ENCODE data around the gene KCNQ1. TPM values are rescaled to one million over a fixed set of nuclear protein-coding genes. Genes with fewer than 3 reads are reported as not detected.
A peak's percentile ranks its signal among the peaks of the same experiment; 100 is the strongest.

Gene KCNQ1
- total and polyA plus RNA-seq, 2 experiments from 2014 or later = 0.45 to 0.87 TPM

DNA sequence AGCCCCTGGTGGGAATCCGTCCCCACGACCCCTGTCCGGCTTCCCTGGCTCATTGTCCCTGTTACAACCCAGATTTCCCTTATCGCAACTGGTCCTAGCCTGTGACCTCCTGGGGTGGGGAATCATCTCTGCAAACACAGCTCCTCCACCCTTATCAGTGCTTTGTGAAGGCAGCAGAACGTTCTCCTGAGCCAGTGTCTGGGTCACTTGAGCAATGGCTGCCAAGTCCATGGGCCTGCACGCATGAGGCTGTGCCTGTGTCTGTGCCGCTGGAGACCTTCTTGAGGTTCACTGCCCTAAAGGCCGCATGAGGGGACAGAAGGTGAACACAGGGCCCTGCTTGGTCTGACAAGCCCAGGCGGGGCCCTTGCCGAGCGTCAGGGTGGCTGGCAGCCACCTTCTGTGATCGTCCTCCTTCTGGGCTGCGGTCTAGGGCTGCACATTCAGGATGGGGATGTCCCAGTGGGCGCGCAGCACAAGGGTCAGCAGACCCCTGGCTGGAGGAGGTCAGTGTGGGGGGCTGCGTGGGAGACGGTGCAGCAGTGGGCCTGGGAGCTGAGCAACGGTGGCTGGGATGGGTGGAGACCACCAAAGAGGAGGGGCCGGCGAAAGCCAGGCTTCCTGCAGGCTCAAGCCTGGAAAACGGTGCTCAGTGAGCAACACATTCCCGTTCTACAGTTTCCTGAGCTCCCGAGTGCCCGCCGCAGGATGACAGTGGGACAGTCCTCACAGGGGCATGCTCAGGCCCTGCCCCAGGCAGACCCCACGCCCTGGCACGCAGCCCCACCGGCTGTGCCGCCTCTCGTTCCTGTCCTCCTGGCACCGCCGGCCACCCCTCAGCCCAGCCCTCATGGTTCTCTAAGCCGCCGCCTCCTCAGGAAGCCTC is 366.6 kb downstream of the KCNQ1 start:
- Histone ChIP-seq H3K36me3 (ENCODE audit: insufficient read depth) (no peaks in the 10 kb centered on the region), H3K79me2 (replicated peaks; ENCODE audit: insufficient read depth) (no peaks in the 10 kb centered on the region), H4K20me1 (replicated peaks; ENCODE audit: insufficient read depth) (no peaks in the 10 kb centered on the region), H3K27ac (ENCODE audit: low read depth) (no peak overlapping the region), H2AFZ (peak overlapping the region; percentile 43; the same call in 1 of the 2 replicates), H3K4me3 (no peak overlapping the region), H3K9me2 (ENCODE audit: insufficient read depth) (0 out of 2 replicates have a peak, but pooled peaks cover 6% of the 10 kb centered on the region), H3F3A (replicated peaks; ENCODE audit: low read depth) (no peaks in the 10 kb centered on the region), H3K4me1 (ENCODE audit: insufficient read depth) (no peaks in the 10 kb centered on the region; the same call in 1 of the 2 replicates), H3K27me3 (ENCODE audit: insufficient read depth) (peaks cover 22% of the 10 kb centered on the region), H3K4me2 (no peak overlapping the region)
- H3K9me3 Mint-ChIP-seq = peaks cover 13% of the 10 kb centered on the region
- ATAC-seq (peak; percentile 23; the same call in 2 of the 3 replicates), DNase-seq (ENCODE audit: low spot score) (no peak)
- no peak overlapping the region for H3K27ac Mint-ChIP-seq
- H3K4me3 Mint-ChIP-seq = no peak overlapping the region
- peaks cover 13% of the 10 kb centered on the region for H3K4me1 Mint-ChIP-seq
- peaks cover 54% of the 10 kb centered on the region for H3K27me3 Mint-ChIP-seq (ENCODE audit: insufficient read depth, low read depth, poor library complexity)
- peaks cover 5% of the 10 kb centered on the region; the same call in 1 of the 3 replicates for H3K36me3 Mint-ChIP-seq (ENCODE audit: low read depth)
- TF ChIP-seq STAT1 (IDR thresholded peaks at IDR 0.05; ENCODE audit: unreplicated experiment) = no peak
- no peak for TF ChIP-seq ZNF462 (CRISPR knock-in tag; IDR thresholded peaks at IDR 0.05)
- TF ChIP-seq ETS1 (IDR thresholded peaks at IDR 0.05) = no peak
- TF ChIP-seq EZH2phosphoT487 (IDR thresholded peaks at IDR 0.05; ENCODE audit: unreplicated experiment) = no peak
- no peak for TF ChIP-seq EZH2 (IDR thresholded peaks at IDR 0.05; ENCODE audit: low read depth, unreplicated experiment)
- TF ChIP-seq NANOG (IDR thresholded peaks at IDR 0.05; ENCODE audit: borderline replicate concordance) = no peak
- TF ChIP-seq, protein P1, sequence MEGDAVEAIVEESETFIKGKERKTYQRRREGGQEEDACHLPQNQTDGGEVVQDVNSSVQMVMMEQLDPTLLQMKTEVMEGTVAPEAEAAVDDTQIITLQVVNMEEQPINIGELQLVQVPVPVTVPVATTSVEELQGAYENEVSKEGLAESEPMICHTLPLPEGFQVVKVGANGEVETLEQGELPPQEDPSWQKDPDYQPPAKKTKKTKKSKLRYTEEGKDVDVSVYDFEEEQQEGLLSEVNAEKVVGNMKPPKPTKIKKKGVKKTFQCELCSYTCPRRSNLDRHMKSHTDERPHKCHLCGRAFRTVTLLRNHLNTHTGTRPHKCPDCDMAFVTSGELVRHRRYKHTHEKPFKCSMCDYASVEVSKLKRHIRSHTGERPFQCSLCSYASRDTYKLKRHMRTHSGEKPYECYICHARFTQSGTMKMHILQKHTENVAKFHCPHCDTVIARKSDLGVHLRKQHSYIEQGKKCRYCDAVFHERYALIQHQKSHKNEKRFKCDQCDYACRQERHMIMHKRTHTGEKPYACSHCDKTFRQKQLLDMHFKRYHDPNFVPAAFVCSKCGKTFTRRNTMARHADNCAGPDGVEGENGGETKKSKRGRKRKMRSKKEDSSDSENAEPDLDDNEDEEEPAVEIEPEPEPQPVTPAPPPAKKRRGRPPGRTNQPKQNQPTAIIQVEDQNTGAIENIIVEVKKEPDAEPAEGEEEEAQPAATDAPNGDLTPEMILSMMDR (conservative IDR thresholded peaks at IDR 0.05; ENCODE audit: low read depth in 2 of 2) = no peak
- TF ChIP-seq ZNF114 (CRISPR knock-in tag; IDR thresholded peaks at IDR 0.05) = no peak
- TF ChIP-seq ZNF331 (CRISPR knock-in tag; IDR thresholded peaks at IDR 0.05; ENCODE audit: low read depth) = no peak
- no peak for TF ChIP-seq POLR2AphosphoS5 (IDR thresholded peaks at IDR 0.05; ENCODE audit: low read depth)
- TF ChIP-seq, protein P2, sequence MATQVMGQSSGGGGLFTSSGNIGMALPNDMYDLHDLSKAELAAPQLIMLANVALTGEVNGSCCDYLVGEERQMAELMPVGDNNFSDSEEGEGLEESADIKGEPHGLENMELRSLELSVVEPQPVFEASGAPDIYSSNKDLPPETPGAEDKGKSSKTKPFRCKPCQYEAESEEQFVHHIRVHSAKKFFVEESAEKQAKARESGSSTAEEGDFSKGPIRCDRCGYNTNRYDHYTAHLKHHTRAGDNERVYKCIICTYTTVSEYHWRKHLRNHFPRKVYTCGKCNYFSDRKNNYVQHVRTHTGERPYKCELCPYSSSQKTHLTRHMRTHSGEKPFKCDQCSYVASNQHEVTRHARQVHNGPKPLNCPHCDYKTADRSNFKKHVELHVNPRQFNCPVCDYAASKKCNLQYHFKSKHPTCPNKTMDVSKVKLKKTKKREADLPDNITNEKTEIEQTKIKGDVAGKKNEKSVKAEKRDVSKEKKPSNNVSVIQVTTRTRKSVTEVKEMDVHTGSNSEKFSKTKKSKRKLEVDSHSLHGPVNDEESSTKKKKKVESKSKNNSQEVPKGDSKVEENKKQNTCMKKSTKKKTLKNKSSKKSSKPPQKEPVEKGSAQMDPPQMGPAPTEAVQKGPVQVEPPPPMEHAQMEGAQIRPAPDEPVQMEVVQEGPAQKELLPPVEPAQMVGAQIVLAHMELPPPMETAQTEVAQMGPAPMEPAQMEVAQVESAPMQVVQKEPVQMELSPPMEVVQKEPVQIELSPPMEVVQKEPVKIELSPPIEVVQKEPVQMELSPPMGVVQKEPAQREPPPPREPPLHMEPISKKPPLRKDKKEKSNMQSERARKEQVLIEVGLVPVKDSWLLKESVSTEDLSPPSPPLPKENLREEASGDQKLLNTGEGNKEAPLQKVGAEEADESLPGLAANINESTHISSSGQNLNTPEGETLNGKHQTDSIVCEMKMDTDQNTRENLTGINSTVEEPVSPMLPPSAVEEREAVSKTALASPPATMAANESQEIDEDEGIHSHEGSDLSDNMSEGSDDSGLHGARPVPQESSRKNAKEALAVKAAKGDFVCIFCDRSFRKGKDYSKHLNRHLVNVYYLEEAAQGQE (IDR thresholded peaks at IDR 0.05; ENCODE audit: unreplicated experiment) = no peak
- TF ChIP-seq CREB1 (CRISPR knock-in tag; IDR thresholded peaks at IDR 0.05; ENCODE audit: low read depth) = no peak
- no peak for TF ChIP-seq JUNB (IDR thresholded peaks at IDR 0.05; ENCODE audit: unreplicated experiment)

Data from GM23338 (cell line).